Spleen (tissue), 7 donors: ENCODE results near the gene PTPRE.

ENCODE experiments used
- POLR2A ChIP-seq, 3 donors: fragments of 450-650 bp; IDR thresholded peaks; one replicate each; pipeline ENCODE4 v1.5.1; 2017; ENCODE audit warnings: antibody characterized with exemption in 3 of 3, mild to moderate bottlenecking in 1 of 3
- POLR2AphosphoS5 ChIP-seq, 3 donors: sonication (generic); formaldehyde crosslinking; IDR thresholded peaks; one replicate each; pipeline ENCODE4 v1.5.1; 2017; ENCODE audit warnings: antibody characterized with exemption in 3 of 3
- TF ChIP-seq, protein P1 (sequence below), 11 experiments: fragments of 200-600 bp in 7 of 11; fragments of 450-650 bp in 4 of 11; sonication (generic) in 4 of 11; IDR thresholded peaks in 8 of 11; conservative IDR thresholded peaks in 3 of 11; 1 replicate in 7 of 11; 2 replicates in 4 of 11; pipeline versions ENCODE4 v1.4.0 to v1.8.0; 2016 to 2021; ENCODE audit warnings: antibody characterized with exemption in 11 of 11, inconsistent platforms in 4 of 11, mild to moderate bottlenecking in 1 of 11
- donor health status: DM: no; HTN: no; CAD: no; lungs with moderate emphysema.
- donor health status: DM: no; HTN: no; CAD: no.
- donor health status: DM: no; HTN: no; CAD: no.

DNA sequence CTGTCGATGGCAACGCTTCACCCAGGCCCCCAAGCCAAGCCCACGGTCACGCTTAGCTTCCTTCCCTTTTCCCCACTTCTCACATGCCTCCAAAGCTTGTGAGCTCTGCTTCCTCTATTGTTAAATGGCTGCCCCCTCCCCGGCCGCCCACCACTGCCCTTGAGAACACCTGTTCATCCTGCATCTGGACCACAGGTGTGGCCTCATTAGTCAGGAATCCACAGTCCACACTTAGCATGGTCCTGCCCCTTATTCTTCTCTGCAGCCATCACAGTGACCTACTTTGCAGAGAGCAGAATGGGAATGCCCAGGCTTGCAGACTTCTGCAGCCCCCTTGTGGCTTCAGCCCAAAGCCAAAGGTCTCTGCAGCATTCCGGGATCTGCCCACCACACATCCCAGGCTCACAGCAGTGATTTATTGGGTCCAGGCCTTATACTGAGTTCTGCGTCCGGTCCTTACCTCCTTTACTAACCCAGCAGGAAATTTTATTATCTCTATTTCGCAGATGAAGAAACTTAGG is 66.9 kb downstream of the PTPRE start:
- TF ChIP-seq, protein P1, sequence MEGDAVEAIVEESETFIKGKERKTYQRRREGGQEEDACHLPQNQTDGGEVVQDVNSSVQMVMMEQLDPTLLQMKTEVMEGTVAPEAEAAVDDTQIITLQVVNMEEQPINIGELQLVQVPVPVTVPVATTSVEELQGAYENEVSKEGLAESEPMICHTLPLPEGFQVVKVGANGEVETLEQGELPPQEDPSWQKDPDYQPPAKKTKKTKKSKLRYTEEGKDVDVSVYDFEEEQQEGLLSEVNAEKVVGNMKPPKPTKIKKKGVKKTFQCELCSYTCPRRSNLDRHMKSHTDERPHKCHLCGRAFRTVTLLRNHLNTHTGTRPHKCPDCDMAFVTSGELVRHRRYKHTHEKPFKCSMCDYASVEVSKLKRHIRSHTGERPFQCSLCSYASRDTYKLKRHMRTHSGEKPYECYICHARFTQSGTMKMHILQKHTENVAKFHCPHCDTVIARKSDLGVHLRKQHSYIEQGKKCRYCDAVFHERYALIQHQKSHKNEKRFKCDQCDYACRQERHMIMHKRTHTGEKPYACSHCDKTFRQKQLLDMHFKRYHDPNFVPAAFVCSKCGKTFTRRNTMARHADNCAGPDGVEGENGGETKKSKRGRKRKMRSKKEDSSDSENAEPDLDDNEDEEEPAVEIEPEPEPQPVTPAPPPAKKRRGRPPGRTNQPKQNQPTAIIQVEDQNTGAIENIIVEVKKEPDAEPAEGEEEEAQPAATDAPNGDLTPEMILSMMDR (IDR thresholded peaks at IDR 0.05 in 8 of 11, conservative IDR thresholded peaks at IDR 0.05 in 3 of 11): no peak
- TF ChIP-seq POLR2AphosphoS5 (IDR thresholded peaks at IDR 0.05): no peak
- TF ChIP-seq POLR2A (IDR thresholded peaks at IDR 0.05): no peak
